CD4-positive, alpha-beta T cell treated with Interleukin-4 for 4 hours (primary cell): ENCODE data around the gene CCSAP.
"Not testable (repeated sequence)": the region's sequence is repeated elsewhere in the genome, so short reads cannot be mapped to it uniquely, and the experiment has no call there.

Source experiments
- DNase-seq: peaks from one replicate; pipeline ENCODE4 v3.0.0-alpha.2; 2020

Gene CCSAP

DNA sequence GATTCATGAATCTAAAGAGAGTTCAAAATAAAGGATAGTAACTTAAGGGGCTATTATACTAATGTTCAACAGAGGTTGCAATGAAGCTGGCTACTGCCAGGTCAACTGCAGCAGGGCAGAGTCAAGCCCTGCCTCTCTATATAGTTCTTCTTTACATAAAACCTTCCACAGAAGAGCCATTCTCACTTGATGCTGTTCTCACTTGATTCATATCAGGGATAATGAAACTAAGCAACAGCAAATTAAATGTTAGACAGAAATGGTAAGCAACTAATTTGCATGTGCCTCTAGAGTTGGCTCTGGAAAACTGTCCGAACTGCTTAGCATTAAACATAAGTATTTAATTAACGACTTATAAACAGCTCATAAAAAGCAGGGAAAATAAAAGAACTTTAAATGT, 17.4 kb downstream of the CCSAP start:
- no peak for DNase-seq

GRCh38 chr1:229323885-229324553, 18.8 kb downstream of the CCSAP start:
- no peak for DNase-seq

GRCh38 chr1:229323201-229323600, 19.6 kb downstream of the CCSAP start:
- DNase-seq: no peak

- no peak for DNase-seq
Measured at GRCh38 chr1:229319487-229319886, 23.4 kb downstream of the CCSAP start.

DNA sequence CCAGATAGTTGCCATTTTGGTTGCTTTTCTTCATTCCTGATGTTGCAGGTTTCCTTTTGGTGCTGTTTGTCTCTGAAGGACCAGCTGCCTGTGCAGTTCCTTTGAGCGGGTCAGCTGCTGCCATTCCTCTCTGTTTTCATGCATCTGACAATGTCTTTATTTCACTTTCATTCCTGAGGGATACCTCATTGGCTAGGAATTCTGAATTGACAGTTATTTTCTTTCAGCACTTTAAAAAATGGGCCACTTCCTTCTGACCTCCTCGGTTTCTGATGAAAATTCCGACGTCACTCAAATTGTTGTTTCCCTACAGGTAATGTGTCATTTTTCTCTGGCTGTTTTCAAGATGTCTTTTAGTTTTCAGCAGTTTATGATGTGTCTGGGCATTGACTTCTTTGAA, 24.8 kb downstream of the CCSAP start:
- no peak for DNase-seq

GRCh38 chr1:229316166-229316565, 26.7 kb downstream of the CCSAP start:
- no peak for DNase-seq

- DNase-seq: no peak
Measured at GRCh38 chr1:229310833-229311232, 32.0 kb downstream of the CCSAP start.

- no peak for DNase-seq
Measured at GRCh38 chr1:229309684-229310083, 33.2 kb downstream of the CCSAP start.

- no peak for DNase-seq
Measured at GRCh38 chr1:229309074-229309473, 33.8 kb downstream of the CCSAP start.

GRCh38 chr1:229305392-229305791, 37.5 kb downstream of the CCSAP start:
- DNase-seq: no peak

DNA sequence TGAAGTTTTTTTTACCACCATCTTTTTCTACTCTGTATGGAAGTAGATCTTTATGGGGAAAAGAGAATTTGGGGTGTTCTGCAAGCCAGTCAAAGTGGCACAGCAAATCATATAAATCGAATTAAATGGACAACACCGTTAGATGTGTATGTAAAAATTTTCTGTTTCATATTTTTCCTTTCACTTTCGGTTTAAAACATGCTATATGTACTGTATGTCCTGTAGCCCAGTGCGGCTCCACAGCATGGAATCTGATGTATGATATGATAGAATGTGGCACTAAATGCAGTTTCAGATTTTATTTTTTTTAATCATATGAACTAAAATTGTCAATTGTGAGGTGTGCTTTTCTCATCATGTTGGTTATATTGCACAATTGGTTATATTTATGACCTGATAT, 39.0 kb downstream of the CCSAP start:
- no peak for DNase-seq

DNA sequence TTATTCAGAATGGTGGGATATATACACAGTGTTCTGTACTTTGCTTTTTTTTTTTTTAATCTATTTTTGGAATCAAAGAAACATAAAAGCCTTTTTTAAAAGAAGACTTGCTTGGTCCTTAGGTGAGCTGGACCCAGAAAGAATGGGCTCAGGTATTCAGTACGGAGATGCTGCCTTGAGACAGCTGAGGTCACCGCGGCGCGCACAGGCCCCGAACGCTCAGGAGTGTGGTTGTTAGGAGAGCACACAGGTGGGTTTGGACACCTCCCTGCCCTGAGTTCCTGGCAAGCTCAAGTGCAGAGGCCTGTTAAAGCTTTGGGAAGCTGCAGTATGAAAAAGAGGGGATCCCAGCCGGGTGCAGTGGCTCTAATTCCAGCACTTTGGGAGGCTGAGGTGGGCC, 40.1 kb downstream of the CCSAP start:
- no peak for DNase-seq

DNA sequence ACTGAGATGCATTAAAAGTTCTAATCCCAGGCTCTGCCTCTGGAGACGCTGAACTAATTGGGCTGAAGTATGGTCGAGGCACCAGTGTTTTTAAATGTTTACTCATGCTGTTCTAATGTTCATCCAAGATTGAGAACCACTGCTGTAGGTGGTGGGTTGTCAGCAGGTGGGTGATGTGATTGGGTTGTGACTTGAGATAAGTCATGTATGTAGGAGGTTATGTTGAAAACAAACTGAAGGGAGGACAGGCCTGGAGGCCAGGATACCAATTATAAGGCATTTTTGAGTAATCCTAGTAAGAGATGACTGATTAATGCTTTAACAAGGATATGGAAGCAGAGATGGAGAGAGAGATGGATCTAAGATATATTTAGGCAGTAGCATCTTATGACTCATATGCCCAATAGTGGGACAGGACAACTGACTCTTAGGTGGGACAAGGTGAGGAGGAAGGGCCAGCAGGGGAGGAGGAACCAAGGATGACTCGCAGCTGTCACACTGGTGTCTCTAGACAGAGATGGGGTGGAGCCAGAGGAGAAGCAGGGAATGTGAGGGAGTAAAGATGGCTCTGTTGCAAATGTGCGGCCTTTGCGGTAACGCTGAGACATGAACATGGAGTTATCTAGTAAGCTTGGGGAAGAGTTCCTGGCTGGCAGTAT, 42.6 kb downstream of the CCSAP start:
- no peak for DNase-seq

- DNase-seq: no peak
Measured at GRCh38 chr1:229298887-229299503, 43.9 kb downstream of the CCSAP start.

DNA sequence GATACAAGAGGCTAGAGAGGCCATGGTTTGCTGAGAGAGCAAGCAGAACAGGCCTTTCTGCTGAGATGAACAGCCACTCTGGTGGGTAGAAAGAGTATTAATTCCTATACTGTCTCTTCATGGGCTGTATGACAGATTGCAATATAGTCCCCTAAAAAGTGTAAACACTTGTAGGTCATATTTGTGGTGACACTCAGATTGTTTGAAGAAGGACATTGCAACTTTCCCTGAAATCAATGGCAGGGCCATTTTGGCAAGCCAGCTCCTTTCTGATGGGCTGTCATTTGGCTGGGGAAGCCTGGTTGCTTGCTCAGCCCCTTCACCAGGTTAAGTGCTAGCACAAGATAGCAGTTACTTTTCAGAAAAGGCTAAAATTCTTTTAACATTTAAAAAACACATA, 44.4 kb downstream of the CCSAP start:
- DNase-seq: no peak

- DNase-seq: no peak
Measured at GRCh38 chr1:229297746-229298145, 45.1 kb downstream of the CCSAP start.

GRCh38 chr1:229296541-229296941, 46.3 kb downstream of the CCSAP start:
- DNase-seq: no peak

GRCh38 chr1:229295745-229296144, 47.1 kb downstream of the CCSAP start:
- no peak for DNase-seq

- no peak for DNase-seq
Measured at GRCh38 chr1:229293528-229294204, 49.2 kb downstream of the CCSAP start.

- DNase-seq: not testable (repeated sequence)
Measured at GRCh38 chr1:229291686-229292085, 51.2 kb downstream of the CCSAP start.

DNA sequence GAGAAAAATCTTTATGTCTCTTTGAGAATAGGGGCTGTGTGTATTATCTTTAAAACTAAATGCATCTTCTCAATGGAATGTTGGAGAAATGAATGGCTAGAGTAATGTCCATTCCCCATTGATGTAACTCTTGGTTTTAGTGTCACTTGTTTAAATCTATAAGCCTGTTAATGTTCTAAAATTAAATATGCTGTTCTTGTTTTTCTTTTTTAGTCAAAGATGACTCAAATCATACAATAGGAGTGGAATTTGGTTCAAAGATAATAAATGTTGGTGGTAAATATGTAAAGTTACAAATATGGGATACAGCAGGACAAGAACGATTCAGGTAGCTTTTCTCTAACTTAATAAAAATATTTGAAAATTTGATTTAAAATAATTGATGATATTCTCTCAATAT, 54.3 kb downstream of the CCSAP start:
- no peak for DNase-seq

DNA sequence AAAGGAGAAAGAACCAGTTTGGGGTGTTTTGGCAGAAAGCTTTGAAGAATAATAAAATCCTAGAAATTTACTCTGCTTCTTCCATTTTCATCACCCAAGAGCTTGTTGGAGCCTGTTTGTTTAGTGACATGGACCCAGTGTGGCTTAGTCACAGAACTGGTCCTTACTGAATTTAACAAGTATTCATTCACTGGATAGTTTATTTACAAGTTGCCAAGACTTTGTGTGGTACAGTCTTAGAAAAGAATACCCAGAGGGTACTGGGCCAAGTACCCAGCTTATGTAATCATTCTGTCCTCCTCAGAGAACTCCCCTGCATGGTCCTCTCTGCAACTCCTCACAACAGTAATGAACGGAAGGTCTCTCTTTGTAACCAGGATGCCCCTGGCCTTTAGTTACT, 55.6 kb downstream of the CCSAP start:
- no peak for DNase-seq

GRCh38 chr1:229286099-229286766, 56.6 kb downstream of the CCSAP start:
- DNase-seq: peak; percentile 24
